GM21528 (cell line): ENCODE results near the gene HARS1.
A peak's percentile ranks its signal among the peaks of the same experiment; 100 is the strongest.
"Not testable (repeated sequence)": the region's sequence is repeated elsewhere in the genome, so short reads cannot be mapped to it uniquely, and the experiment has no call there.

Source experiments
- ATAC-seq: cut with Tn5 transposase; IDR thresholded peaks from one replicate; pipeline ENCODE4 v1.9.1; 2021; ENCODE audit warnings: mild to moderate bottlenecking, moderate library complexity; ENCODE audit not compliant: unreplicated experiment, low FRiP score

HARS1 gene

DNA sequence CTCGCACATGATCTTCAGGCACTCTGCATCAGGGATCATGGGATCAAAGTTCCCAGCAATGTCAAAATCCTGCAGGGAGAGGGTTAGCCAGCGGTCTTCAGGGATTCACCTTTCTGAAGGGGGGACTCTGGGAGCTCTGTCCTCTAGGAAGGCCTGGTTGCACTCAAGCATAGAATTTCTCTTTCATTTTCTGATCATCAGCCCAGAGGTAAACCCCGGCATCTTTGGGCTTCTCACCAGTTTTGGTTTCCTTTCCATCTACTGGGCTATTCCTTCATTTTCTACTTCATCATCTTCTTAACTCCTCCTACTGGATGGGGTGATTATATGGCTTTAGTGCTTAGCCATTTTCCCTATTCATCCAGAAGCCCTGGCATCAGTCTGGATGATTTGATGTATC, 13.2 kb downstream of the HARS1 start:
- ATAC-seq = no peak

DNA sequence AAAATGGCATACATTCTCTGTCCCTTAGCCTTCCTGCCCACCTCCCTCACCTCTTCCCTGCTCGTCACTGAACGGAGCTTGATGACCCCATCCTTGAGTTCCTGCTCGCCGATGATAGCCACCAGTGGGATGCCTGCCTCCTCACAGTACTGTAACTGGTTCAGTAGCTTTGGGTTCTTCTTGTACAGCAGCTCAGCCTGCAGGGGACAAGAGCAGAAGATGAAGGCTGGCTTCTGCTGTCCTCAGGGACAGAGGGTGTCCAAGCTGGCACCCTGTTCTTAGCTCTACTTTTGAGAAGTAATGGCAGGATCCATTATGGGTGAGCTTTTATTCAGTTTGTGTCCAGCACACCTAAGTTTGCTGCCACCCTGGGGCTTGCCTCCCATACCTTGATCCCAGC, 16.5 kb downstream of the HARS1 start:
- ATAC-seq = no peak

GRCh38 chr5:140674211-140674610, 17.0 kb downstream of the HARS1 start:
- no peak for ATAC-seq

GRCh38 chr5:140673187-140673976, 17.8 kb downstream of the HARS1 start, which contains the start of gene DND1:
TSS of gene DND1 (minus strand) at chr5:140673576. CDS start at chr5:140673542, 34 bp downstream.
- ATAC-seq = no peak

DNA sequence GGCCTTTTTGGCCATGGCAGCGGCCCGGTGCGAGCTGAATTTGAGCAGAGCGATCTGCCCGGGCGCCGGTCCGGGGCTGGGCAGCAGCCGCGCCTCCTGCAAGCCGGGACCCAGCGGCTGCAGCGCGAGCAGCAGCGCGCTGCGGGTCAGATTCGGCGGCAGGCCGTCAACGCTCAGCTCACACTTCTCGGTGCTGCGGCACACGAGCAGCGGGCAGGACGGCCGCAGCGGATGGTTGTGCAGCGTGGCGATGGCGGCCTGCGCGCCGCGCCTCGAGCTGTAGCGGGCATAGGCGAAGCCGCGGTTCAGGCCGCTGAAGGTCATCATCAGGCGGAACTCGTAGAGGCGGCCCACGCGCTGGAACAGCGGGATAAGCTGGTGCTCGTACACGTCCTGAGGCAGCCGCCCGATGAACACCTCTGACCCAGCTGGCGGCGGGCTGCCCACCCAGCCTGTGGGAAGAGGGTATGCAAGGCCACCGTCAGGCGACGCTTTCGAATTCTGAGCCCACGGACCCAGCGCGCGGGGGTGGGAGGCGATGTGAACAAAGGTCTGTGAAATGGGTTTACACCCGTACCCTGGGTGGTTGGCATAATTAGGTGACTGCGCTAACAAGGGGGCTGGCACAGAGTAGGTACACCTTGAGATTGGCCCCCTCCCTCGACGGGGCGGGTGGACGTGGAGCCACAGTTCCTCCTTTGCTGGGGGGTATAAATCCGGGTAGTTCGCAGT, 18.5 kb downstream of the HARS1 start:
- ATAC-seq = no peak

DNA sequence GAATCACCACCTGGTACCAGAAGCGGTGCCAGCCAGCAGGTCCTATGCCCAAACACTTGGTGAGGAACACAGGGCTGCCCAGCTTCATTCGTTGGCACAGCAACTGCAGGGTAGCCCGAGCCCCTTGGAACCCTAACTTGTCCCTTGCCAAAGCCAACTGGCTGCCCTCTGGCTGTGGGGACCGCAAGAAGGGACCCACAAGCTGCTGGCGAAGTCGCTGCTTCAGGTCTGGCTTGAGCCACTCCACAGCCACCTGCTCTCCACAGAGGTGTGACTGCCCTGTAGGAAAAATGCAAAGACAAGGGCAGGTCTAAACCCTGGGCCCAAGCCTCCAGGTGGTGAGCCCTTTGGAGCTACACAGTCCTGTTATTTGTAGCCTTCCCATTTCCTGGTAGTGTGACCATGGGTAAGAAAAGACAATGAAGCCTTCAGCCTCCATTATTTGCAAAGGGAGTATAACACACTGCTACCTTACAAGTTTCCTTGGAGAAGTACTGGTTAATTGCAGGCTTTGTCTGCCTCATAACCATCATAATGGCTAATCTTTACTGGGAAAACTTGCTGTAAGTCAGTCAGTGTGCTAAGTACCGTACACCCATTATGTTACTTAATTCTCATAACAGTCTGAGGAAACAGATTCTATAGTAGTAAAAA, 19.6 kb downstream of the HARS1 start:
- no peak for ATAC-seq

DNA sequence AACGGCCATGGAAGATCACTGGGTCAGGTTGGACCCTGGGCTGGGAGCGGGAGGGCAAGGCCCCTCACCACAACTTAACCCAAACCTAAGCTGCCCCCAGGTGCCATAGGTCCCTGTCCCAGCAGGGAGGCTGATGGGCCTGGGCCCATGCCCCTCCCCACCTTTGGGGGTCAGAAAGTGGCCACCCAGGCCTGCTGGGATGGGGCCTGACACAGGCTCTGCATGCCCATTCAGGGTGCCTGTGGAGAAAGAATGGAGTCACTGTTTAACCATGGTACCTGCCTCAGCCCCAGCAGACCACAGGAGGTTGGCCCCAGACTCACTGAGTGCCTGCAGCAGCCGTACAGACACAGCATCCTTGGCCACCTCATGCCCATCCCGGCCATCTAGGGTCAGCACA, 20.1 kb downstream of the HARS1 start:
- ATAC-seq = not testable (repeated sequence)

- peak; percentile 99 for ATAC-seq
Measured at GRCh38 chr5:140664359-140665119, 26.6 kb downstream of the HARS1 start, which contains the start of gene WDR55. TSS of gene WDR55 (plus strand) at chr5:140664904. CDS start at chr5:140664913, 9 bp downstream.

GRCh38 chr5:140664030-140664358, 27.2 kb downstream of the HARS1 start:
- ATAC-seq = no peak

- not testable (repeated sequence) for ATAC-seq
Measured at GRCh38 chr5:140660371-140660770, 30.8 kb downstream of the HARS1 start.

GRCh38 chr5:140658870-140659269, 32.3 kb downstream of the HARS1 start:
- no peak for ATAC-seq

DNA sequence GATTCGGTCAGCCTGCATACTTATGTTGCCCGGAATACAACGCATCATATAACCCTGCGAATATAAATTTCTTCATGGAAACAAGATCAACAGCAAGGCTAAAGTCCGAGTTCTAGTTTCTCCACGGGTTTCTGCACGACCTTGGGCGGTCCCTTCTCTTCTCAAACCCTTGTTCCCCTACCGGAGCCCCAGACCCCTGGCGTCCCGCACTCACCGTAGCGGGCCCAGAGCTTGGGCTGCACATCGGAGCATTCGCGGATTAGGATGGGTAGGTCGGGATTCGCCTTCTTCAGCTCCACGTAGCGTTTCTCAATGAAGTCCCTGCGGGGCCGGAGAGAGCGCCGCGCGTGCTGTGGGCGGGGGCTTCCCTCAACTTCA, 44.1 kb downstream of the HARS1 start:
- no peak for ATAC-seq

- no peak for ATAC-seq
Measured at GRCh38 chr5:140642718-140643117, 48.5 kb downstream of the HARS1 start.

DNA sequence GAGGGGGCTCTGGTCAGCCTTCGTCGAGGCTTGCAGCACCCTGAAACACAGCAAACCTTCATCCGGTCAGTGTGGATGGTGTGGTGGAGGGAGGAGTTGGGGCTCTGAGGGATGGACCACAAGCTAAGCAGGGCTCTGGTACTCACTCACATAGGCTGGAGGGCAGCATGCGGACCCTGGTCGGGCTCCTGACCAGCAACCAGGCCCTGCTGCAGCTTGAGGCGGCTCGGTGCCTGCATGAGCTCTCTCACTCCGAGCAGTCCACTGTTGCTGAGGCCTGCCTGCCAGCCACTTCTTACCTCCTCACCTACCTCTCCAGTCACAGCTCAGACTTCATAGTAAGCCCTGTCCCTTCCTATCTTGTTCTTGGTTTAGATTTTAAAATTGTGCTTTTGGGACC, 49.5 kb downstream of the HARS1 start:
- ATAC-seq = no peak

- peak; percentile 88 for ATAC-seq
Measured at GRCh38 chr5:140639148-140639981, 51.8 kb downstream of the HARS1 start, which contains the start of gene TMCO6. TSS of gene TMCO6 (plus strand) at chr5:140639451. CDS start at chr5:140639528, 77 bp downstream.

DNA sequence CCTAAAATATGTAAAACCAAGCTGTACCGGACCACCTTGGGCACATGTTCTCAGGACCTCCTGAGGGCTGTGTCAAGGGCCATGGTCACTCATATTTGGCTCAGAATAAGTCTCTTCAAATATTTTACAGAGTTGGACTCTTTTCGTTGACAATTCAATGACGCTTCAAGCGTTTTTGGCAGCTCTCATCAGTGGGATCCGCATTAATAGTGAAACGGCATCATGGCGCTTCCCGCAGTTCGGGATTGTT, 52.3 kb downstream of the HARS1 start:
- not testable (repeated sequence) for ATAC-seq

- ATAC-seq = no peak
Measured at GRCh38 chr5:140637371-140638100, 53.6 kb downstream of the HARS1 start.

- no peak for ATAC-seq
Measured at GRCh38 chr5:140635291-140636257, 55.6 kb downstream of the HARS1 start.
